ENCODE measurements around the gene CSNK1A1.
"Not testable (repeated sequence)": the region's sequence is repeated elsewhere in the genome, so short reads cannot be mapped to it uniquely, and the experiment has no call there.

DNA sequence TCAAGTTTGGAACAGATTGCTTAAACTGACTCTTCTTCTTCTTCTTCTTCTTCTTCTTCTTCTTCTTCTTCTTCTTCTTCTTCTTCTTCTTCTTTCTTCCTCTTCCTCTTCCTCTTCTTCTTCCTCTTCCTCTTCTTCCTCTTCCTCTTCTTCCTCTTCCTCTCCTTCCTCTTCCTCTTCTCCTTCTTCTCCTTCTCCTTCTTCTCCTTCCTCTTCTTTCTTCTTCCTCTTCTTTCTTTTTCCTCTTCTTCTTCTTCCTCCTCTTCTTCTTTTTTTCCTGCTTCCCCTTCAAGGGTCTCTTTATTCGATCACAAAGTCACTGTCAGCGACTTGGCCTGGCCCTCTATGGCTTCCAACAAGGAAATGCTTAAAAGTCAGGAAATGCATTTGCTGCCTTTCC, 47.0 kb upstream of the CSNK1A1 start:
- TF ChIP-seq, protein P1, sequence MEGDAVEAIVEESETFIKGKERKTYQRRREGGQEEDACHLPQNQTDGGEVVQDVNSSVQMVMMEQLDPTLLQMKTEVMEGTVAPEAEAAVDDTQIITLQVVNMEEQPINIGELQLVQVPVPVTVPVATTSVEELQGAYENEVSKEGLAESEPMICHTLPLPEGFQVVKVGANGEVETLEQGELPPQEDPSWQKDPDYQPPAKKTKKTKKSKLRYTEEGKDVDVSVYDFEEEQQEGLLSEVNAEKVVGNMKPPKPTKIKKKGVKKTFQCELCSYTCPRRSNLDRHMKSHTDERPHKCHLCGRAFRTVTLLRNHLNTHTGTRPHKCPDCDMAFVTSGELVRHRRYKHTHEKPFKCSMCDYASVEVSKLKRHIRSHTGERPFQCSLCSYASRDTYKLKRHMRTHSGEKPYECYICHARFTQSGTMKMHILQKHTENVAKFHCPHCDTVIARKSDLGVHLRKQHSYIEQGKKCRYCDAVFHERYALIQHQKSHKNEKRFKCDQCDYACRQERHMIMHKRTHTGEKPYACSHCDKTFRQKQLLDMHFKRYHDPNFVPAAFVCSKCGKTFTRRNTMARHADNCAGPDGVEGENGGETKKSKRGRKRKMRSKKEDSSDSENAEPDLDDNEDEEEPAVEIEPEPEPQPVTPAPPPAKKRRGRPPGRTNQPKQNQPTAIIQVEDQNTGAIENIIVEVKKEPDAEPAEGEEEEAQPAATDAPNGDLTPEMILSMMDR (conservative IDR thresholded peaks at IDR 0.05) = not testable (repeated sequence)
- not testable (repeated sequence) for TF ChIP-seq EZH2 (IDR thresholded peaks at IDR 0.05; ENCODE audit: low read depth)
